Hypothalamus (tissue), 51 donors: ENCODE data around the gene SLC22A4.

ENCODE experiments used
- DNase-seq, 51 donors: peaks; one replicate each; lab custom pipeline; 2025; lab: John Stamatoyannopoulos, UW

Gene SLC22A4

DNA sequence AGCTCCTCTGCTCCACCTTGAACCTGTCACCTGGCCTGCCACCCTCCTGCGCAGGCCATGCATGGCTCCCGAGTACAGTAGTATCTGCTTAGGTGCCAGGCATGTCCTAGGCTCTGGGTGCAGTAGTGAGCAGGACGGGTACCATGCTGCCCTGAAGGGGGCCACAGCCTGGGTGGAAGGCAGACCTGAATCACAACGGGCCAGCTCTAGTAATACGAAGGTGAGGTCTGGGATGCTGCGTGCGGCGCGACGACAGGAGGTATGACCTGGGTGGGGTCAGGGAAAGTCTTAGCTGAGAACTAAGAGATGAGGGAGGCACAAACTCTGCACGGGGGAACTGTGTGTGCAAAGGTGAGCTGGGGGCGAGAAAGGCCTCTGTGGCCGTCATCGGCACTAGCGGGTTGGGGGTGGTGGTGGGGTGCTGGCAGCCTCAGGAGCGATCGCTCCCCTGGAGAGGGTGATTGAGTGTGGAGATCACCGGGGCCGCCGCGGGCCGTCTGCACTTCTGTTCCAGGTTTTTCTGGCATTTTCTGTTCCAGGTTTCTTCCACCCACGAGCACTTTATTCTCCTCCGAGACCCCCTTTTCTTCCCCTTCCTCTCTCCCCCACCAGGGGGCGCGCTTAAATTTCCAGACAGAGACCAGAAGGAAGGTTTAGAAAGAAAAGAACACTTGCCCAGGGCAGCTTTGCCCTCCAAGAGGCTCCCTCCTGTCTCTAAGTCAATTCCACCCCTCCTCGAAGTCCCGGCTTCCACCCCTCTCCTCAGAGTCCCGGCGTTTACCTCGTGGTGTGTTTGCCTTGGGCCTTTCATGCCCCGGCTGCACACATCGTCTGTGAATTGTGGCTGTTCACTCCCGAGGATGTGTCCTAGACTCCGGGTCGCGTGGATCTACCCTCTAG, 21.6 kb upstream of the SLC22A4 start:
- peak in 16 of 51 donors; percentile 14 to 65 (median 36) for DNase-seq

DNA sequence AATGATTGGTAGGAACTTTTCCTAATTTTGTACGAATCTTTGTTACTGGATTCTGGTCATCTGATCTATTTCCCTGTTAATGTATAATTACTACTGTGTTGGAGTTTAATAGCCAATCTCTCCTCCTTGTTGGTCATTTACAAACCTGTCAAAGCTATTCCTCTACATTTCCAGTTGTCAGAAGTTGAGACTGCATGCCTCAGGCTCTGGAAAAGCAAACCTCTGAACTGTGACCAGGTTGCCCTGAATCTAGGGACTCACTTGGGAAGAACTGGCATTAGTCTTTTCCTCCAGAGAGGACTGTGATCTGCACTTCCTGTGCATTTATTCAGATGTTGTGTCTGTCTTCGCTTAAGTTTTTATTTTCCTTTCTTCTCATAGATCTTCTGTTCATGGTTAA, 20.6 kb upstream of the SLC22A4 start:
- no peak for DNase-seq

DNA sequence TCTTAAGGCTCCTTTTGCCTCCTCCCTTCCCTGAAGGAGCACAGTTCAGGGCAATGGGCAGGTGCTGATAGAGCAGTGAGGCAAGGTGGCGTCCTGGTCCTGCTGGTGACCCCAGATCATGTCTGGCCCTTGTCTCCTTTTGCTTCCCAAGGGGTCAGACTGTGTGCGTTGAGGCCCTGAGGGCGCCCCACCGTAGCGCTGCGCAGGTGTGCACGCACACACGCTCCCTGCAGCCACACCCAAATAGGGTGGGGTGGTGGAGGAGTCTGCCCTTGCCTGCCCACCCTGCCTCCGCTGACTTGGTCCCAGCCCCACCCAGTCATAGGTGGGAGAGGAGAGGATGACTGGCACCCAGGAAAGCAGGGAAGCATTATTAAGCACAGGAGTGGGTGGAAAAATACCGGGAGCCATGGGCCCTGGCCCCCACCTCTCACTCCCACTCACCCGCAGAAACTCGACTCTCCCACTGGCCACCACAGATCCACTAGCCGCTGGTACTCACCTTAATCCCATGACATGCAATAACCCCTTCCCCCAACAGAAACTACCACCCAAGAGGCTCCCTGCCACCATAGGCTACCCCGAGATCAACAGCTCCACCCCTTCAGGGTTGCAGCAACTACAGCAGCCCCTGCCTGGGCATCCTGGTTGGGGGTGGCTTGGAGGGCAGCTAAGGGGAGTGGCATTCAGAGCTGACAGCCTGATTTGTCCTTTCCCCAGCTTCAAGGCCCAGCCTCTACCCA, 20.0 kb upstream of the SLC22A4 start:
- DNase-seq = no peak

DNA sequence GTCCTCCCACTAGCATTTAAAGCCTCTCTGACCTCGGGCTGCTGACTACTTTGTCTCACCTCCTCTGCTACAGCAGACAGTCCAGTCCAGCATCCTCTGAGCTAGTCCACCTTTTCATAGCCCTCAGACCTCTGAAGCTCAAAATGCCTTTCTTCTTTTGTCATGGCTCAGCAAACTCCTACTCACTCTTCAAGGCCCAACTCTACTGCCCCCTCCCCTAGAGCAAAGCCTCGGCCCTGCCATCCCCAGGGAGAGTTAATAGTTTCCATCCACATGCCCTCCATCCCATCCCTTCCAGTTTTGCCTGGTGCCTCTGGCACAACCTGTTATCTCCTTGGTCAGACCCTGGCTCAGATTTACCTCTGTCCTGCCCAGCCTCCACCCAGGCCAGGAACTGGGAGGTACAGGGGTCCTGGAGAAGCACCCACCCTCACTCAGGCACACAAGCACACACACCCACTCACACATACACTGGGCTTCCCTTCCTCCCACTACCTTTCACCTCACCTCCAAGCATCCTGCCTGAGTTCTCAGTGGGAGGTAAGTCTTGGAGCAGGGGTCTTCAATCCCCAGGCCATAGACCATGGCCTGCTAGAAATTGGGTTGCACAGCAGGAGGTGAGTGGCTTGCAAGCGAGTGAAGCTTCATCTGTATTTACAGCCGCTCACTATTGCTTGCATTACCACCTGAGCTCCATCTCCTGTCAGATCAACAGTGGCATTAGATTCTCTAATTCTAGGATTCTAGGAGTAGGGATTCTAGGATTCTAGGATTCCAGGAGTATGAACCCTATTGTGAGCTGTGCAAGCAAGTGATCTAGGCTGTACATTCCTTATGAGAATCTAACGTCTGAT, 18.6 kb upstream of the SLC22A4 start:
- DNase-seq = no peak

DNA sequence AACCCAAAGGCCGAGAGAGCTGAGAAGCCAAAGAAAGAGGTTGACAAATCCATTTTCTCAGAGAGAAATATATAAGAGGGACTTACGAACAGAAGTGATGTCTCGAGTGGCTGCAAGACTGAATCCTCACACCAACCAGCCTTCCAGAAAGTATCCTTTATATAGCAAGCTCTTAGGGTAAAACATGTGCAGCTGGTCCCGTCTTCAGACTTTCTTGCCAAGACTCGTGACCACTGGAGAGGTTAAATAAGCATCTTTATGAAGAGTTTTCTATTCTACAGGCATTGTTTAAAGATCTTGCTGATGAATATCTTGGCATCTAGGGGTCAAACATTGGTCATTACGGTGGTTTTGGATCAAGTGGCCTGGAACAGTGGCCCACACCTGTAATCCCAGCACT, 16.9 kb upstream of the SLC22A4 start:
- no peak for DNase-seq

DNA sequence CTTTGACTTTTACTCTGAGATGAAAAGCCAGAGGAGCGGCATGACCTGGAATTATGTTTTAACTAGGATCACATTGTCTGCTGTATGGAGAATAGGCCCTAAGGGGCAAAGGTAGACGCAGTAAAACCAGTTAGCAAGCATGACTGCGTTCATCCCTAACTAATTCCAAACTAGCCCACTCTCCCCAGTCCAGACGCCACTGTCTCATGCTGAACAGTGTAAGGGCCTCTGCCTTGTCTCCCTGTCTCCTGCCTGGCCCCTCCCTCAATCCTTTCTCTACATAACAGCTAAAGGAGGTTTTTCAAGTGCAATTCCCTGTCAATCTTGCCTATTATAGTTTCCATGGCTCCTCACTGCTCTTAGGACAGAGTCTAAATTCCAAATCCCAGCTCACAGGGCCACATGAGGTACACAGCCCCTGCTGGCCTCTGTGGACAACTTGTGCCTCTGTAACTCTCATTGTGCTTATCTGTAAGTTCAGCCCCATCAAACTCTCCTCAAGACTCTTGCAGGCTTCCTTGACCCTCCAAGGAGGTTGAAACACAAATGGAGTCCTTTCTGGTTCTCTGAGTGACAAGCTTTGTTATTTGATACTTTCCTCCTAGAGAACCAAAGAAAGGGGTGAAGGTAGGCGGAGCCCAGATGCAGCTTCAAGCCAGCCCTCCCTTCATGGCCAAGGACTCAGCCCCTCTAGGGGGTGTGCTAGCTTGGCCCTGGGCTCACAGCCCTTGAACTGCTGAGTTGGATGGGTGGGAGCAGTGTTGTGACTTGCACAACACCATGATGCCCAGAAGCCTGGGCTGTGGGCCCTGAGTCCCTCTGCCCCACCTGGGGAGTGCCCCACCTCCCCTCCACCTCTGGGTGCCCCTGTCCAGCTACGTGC, 16.0 kb upstream of the SLC22A4 start:
- DNase-seq = no peak

DNA sequence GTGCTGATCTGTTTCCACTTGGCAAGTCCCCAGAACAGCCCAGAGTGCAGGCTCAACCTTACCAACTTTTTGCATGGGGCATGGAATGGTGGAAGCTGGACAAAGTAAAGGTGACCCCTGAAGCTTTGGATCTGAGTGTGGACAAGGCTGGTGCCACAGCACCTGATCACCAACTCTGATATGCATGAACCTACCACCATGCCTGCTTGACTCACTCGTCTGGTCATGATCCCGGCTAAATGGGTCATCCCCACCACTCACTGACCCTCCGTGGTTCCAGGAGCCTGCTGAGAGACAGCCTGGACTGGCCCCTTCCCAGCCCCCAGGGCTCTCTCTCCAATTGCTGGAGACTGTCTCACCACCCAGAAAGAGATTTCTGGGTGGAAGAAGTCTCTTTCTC, 14.4 kb upstream of the SLC22A4 start:
- no peak for DNase-seq

DNA sequence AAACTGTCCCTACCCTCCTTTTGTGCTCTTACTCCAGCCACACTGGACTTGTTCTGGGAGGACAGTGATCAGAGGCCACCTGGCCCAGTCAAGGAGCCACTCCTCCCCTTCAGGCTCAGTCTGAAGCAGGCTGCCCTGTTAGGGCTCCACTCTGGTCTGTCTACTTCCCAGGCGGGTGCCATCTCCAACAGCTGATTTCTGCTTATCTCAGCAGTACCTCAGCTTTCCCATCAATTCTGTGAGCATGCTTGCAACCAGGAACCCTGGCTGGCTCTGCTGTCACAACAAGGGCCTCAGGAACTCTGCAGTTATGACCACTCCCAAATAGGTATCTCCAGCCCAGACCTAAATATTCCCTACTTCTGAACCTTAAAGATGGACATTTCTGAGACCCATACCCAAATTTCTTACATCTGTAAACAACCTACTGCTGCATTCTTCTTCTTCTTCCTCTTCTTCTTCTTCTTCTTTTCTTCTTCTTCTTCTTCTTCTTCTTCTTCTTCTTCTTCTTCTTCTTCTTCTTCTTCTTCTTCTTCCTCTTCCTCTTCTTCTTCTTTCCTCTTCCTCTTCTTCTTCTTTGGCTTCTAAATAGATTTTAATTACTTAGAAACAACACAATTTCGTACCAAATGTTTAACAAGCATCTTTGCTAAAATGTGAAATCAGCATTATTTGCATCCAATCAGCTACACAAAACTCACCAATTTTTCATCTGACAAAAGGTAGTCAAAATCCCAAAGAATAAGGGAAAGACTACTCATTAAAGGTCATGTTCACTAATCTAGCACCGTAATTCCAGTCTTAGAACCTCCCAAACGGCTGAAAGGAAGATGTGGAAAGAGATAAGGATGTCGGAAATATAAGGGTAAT, 13.6 kb upstream of the SLC22A4 start:
- DNase-seq = no peak

DNA sequence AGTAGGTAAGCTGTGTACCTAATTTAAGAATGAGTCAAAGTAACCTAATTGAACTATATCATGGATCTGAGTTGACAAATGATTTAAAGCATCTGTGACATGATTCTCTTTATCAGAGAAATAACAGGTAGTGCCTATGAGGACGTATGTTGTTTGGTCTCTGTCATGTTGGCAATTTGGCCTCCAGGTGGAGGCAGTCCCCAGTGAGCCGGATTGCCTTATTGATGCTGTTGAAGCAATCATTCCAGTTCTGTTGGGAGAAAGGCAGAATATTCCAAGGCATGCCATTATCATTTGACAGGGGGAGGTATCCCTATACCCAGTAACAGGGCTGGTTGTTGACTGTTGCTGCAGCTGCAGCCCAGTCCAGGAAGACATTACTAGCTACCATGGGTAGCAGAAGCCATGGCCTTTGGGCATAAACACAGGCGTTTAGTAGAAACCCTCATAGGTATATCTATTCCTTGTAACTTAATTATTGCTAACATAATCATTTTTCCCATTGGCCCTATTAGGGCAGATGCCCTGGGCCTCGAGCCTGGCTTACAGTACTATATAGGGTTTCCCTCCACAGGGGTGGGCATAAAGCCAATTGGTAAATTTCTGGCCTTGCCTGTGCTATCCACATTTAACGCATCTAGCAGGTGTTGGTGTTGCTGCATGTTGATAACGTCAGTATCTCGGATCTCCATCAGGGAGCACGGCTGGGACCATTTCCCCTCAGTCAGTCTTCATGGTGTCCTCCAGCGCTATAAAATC, 12.2 kb upstream of the SLC22A4 start:
- DNase-seq = no peak

DNA sequence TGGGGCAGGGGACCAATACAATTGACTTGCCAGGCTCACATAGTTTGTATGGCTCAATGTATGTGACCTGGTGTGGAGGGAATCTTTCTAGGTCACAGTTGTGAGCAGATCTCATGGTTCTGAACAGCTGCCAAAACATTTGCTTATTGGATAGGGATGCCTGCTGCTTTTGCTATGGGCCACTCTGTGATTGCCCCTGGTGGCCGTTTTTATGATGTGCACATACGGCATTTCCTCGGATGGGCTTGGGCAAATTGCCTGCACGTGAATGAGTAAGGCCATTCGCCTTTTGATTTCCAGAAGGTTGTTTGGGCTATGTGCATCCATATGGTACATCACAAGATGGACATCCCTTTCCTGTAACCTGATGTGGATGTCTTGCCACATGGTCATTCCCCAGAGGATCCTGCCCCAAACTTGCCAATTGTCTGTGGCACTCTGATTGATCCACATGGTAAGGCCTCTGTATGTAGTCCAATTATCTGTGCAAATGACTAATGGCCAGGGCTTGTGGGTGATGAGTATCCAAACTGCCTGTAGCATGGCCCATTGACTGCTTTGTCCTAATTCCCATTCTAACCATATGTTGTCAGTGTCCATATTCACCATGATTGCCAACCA, 10.7 kb upstream of the SLC22A4 start:
- no peak for DNase-seq

DNA sequence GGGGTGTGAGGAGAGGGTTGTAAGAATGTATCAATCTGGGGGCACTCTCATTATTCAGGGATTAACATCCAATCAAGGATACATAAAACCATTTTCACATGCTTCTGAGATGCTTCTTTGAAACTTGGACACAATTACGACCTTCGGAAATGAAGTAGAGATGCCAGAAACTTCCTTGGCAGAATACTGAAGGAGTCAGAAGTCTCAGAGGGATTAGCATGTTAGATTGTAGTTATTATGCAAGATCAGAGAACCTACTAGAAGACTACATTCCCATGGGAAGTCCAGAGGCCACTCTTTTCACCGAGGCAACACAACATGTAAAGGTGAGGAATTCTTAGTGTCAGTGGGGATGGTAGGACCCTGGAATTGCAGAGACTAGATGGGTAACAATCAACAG, 5.1 kb upstream of the SLC22A4 start:
- no peak for DNase-seq

DNA sequence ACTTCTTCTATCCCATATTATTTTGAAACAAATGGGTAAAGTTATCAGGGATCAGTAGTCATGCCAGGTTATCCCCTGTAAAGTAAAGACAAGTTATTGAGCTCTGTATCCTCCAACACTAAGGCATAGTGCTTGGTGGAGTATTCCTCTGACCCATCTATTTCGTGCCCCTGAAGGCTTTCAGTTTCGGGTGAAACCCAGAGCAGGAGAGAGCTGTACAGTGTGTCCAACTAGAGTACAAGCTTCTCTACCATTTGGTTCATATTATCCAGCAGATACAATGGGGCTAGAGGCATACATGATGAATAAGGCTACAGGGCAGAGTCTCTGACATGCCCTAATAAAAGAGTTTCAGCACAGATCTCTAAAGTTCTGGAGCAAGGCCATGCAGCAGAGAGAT, 3.2 kb upstream of the SLC22A4 start:
- no peak for DNase-seq

DNA sequence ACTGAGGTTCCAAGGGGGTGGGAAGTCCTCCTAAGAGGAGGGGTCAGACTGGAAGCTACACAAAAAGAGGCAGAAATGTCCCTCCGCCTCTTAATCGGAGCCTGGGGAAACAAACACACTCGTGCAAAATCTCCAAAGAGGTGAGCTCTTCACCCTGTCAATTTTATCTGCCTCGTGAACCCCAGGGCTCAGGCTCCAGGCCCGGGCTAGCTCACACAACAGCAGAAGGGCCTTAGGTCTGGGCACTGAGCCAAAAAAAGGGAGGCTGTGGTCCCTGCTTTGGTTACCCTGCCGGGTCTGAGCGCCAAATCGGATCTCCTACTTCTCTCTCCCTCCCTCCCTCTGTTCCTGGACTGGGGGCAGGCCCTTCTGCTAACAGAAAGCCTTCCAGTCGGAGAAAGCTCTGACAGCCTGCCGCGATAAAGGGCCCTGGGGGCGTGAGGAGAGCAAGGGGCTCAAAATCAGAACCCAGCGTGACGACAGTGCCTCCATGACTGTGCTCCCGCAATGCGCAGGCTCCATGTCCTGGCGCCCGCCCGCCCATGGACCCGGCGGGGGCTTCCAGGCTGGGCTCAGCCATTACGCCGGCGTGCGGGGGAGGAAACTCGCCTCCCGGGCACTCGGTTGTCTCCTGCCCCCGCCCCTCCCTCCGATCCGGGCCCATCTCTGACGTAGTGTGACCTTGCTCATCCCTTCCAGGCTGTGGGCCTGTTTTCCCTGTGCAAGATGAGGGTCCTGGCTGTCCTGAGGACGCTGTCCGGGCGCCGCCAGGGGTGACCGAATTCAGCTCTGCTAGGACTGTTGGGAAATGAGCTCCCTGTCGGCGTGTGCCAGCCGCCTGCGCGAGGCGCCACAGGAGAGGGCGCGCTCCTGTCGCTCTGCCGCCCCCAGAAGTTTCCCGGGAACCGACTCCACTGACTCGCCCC, 865 bp upstream of the SLC22A4 start:
- DNase-seq = peak; percentile 49 to 97 (median 79)

DNA sequence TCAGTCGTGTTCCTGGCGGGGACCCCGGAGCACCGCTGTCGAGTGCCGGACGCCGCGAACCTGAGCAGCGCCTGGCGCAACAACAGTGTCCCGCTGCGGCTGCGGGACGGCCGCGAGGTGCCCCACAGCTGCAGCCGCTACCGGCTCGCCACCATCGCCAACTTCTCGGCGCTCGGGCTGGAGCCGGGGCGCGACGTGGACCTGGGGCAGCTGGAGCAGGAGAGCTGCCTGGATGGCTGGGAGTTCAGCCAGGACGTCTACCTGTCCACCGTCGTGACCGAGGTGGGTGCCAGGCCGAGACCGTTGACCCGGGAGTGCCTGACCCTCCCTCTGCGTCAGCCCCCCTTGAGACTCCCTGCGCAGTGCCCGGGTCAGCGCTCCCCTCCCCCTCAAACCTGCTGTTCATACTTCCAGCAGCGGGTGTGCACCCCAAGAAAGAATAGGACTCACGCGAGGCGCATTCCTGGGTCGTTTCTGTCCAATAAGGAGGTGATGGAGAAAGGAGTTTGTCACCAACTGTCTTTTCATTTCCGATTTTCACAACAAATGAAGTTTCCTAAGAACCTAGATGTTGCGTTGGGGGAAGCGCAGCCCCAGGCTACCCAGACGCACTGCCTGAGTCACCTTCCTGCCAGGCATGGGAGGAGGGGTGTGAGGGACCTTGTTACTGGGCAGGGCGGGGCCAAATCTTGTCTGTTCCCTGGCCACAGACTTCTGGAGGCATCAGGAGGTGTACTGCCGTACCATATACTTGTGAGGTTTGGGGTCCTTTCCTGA, 722 bp downstream of the SLC22A4 start:
- peak in 8 of 51 donors; percentile 17 to 56 (median 33) for DNase-seq

DNA sequence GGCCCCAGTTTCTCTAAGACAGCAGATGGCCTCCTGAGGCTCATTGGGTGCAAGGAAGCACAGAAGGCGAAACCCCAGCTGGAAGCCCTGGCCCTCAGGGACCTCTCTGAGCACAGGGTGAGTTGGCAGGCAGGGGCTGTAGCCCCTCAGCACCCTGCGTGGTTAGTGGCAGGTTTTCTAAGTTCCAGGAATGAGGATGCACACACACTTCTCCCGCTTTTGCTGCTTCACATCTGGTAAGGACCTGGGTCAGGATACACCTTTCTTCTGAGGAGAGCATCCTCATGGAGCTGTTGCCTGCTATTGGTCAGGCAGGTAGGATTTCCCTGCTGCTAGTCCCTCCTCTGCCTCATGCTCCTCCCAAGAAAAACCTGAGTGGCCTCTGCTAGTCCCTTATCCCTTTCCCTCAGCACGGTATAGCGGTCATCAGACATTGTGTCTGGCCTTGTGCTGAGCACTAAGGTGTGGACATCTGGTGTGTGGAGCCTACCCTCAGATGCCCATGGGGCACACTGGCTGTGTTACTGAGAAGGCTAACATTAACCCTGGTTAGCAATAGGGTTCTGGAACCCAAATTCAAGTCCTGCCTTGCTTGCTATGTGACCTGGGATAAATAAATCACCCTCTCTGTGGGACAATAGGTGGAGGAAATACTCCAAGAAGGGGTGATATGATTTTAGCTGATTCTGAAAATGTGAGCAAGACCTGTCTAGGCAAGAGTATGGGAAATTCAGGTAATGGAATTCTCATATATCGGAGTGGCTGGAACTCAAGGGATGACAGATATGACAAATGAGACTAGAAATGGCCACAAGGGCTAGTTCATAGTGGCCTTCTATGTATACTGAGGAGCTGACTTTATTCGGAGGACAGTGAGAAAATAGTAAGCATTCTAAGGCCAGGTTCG, 1.6 kb downstream of the SLC22A4 start:
- DNase-seq = peak in 1 of 51 donors; percentile 4
